Cerebellar cortex (tissue), 1 donor: ENCODE results near the gene C10orf105.

ENCODE experiments used
- DNase-seq: peaks from one replicate; pipeline ENCODE4 v3.0.0-alpha.2; 2015; ENCODE audit warnings: low spot score

The C10orf105 gene

GRCh38 chr10:71719464-71720201 is at the start of gene C10orf105:
Gene C10orf105, minus strand, starts transcription at chr10:71719778. Its CDS starts 3,441 bp downstream, at chr10:71716337.
- no peak for DNase-seq

- DNase-seq, result no peak
Observed at GRCh38 chr10:71767420-71768035, 48.0 kb upstream of the C10orf105 start.

- no peak for DNase-seq
Observed at GRCh38 chr10:71766717-71767419, 47.3 kb upstream of the C10orf105 start.

DNA sequence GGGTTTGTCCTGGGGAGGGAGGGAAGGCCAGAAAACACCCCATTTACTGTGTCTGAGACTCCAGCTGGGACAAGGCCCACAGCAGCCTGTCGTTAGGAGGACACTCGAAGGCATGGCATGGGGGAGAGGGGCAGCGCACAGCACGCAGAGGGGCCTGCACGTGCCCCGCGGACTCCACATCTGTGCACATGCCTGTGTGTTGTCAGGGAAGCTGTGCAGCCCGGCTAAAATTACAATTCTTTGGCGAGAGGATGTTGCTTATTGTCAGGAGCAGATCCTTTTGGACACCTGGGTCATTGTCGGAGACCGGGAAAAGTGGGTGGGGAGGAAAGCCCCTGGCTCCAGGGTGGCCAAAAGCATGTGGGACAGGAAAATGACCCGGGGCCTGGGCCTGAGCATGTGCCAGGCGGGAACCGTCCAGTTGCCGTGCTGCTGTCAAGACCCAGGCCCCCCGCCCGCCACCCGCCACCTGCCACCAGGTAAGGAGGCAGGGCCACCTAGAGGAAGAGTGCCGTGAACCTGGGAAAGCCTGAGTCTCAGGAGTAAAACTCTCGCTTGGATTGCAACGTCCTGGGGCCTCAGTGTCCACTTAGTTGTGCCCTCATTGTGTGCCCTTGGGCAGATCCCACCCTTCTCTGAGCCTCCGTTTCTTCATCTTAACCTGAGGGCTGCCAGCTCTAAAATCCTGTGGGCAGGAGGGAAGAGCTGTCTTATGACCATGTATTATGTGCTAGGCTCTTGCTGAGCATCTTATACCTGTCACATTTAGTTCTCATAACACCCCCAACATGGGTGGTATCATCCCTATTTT is 46.5 kb upstream of the C10orf105 start:
- no peak for DNase-seq

DNA sequence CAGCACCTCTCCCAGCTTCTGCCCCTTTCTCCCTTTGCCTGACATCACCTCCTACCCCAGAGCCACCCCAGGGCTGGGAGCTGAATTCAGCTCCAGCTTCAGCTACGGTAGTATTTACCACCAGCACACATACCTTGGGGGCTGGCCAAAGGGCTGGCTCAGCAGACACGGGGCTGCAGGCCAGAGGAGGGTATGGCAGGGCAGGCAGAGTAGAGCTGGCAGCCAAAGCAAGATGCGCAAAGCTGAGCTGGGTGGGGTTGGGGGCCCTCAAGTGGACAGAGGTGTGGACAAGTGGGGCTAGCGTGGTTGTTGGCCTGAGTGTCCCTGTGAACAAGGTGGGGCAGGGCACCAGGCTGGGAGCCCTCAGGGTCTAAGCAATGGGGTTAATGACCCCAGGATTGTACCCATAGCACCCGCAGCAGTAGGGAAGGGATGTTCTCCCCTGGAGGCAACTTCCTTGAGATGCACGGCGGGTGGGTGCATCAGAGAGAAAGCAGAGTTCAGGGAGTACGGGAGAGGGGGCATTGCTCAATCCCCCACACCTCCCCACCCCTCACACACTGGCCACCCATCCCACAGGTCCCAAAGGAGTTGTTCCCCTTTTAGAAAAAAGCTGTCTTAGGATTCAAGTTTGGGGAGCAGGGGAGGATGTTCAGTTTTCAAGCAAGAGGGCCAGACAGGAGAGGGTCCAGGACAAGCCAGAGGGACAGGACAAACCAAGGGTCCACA is 45.8 kb upstream of the C10orf105 start:
- no peak for DNase-seq

DNA sequence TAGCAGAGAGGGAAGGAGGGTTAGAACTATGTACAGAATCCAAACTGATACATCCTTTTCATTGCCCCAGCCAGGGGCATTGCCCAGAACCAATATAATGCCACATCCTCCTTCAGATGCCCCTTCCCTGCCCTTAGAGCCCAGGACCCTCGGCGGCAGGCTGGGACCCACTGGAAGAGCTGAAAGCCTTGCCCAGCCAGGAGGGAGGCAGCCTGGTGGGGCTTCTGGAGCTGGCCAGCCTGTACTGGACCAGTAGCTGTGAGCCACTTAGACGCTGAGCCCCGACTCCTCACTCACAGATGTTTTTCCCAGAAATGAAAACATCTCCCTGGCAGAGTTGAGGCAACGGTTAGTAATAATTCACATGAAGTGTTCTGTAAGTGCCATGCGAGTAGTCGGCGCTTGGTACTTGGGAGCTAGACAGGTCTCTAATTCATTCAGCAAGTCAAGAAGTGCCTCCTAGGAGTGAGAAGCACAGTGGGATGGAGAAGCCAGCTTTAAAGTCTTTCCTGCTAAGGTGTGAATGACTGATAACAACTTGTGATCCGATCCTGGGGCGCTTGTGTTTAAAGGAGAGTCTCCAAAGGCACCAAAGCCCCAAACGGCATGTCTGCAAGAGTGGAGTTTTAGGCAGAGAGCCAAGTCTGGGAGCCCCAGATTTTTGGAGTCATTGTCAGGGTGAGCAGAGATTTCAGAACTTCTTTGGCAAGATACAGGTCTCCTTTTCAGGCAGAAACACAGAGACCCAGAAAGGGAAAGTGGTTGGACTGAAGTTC is 44.0 kb upstream of the C10orf105 start:
- no peak for DNase-seq

DNA sequence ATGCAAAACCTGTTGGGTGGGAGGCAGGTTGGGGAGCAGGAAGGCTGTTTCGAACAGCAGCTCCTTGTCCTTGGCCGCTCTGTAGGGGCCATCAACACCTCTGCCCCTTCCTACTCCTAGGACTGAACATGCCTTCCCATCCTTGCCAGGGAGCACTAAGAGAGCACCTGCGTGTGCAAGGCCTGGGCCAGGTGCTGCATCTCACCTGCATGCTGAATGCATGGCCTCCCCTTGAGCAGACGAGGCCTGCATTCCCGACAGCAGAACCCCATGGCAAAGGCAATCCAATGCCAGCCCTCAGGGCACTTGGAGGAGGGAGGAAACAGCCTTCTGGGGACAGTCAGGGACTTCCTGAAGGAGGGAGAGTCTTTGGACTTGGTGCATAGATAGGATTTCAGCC is 42.7 kb upstream of the C10orf105 start:
- no peak for DNase-seq

DNA sequence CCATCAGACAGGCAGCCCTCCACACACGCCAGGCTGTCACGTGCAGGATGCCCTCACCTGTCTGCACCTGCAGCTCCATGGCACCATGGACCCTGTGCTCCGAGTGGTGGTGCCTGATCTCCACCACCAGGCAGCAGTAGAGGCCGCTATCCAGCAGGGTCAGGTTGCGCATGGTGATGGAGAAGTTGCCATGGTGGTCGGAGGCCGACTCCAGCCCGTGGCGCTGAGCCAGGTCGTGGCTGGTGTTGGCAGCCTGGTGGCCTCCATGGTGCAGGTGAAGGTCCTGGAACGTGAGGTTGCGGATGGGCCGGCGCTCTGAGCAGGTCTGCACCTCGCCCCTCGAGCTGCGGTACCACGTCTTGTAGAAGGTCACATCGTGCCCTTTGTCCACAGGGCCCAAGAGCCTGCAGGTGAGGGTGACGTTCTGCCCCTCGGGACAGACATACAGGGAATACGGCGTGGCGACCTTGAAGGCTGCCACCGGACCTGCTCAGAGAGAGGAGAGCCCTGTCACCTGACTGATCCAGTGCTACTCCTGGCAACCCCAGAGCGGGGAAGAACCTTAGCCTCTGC is 42.0 kb upstream of the C10orf105 start:
- DNase-seq, result no peak

DNA sequence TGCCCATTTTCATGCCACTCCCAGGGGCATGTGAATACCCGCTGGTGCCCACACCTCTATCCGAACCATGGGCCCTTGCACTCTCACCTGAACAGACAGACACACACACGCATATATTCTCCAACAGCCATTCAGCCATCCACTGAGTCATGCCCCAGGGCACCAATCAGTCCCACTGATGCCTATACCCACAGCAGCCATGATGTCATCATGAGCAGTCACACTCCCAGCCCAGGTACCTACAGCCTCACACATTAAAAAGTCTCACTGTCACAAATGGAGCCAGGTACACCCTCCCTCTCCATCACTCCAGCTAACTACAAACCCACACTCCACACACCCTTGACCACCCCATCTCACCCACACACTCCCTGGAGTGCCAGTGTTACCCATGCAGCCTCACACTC is 41.5 kb upstream of the C10orf105 start:
- no peak for DNase-seq

- DNase-seq, result peak; percentile 70
Observed at GRCh38 chr10:71757399-71757922, 37.9 kb upstream of the C10orf105 start.

DNA sequence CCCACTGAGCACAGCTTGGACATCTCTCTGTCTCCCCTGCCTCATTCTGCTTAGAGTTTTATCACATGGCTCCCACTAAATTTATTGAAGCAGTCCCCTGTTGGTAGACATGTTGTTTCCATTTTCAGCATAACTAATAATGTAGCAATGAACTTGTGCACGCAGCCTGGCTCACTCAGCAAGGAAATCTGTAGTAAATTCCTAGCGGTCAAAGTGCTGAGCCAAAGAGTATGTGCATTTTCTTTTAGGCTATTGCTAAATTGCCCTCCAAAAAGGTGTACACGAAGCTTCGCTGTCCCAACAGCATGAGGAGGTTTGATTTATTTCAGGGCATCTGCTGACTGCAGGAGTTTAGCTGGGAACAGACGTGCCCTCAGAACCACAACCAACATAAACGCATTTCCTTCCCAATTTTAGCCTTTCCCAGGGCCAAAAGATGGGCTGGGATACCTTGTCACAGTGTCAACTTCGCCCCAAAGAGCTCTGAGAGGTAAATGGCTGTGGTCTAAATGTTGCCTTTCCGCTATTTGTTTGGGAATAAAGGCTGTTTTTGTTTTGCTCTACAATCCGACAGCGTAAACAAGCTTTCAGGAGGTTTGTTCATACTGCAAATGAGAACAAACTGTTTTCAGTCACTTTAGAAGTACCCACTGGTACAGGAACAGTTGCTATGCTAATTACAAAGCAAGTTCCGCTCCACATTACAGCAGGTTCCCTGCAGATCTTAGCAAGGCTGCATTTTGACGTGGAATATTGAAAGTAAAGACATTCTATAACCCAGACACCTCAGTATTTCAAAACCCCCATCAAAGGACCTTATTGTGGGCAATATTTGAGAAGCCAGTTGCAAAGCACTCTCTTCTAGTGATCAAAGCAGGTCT is 37.0 kb upstream of the C10orf105 start:
- DNase-seq, result peak; percentile 31

GRCh38 chr10:71755179-71755879 is 35.8 kb upstream of the C10orf105 start:
- DNase-seq, result no peak

GRCh38 chr10:71754562-71754961 is 35.0 kb upstream of the C10orf105 start:
- DNase-seq, result no peak

- no peak for DNase-seq
Observed at GRCh38 chr10:71753960-71754505, 34.5 kb upstream of the C10orf105 start.

GRCh38 chr10:71753091-71753959 is 33.7 kb upstream of the C10orf105 start:
- DNase-seq, result no peak

- no peak for DNase-seq
Observed at GRCh38 chr10:71752391-71753090, 33.0 kb upstream of the C10orf105 start.
